OCI-LY7 (cell line): ENCODE measurements around the gene NIM1K. TPM values are rescaled to one million over a fixed set of nuclear protein-coding genes. Genes with fewer than 3 reads are reported as not detected.

Experiments used
- BruUV-seq: library from RNA; stranded (reverse); fragments of 400-500 nt; replicated peaks from 2 replicates; lab custom pipeline; 2021; lab: Mats Ljungman, UMichigan
- CTCF ChIA-PET: fragments of 300-600 bp; sonication (Branson Sonifier 250); formaldehyde crosslinking; loops from one replicate; lab custom pipeline; 2022; ENCODE audit warnings: antibody characterized with exemption; ENCODE audit not compliant: unreplicated experiment; lab: Charles Lee
- POLR2A ChIA-PET: fragments of 300-600 bp; sonication (Branson Sonifier 250); formaldehyde crosslinking; loops from one replicate; lab custom pipeline; 2022; ENCODE audit warnings: antibody characterized with exemption; lab: Charles Lee
- DNase-seq: peaks from one replicate; pipeline ENCODE4 v3.0.0-alpha.2; 2015; ENCODE audit warnings: low spot score
- H2AFZ ChIP-seq: fragments of 200-600 bp; sonication (generic), shearing (Covaris generic); 2 replicates; pipeline ENCODE4 v1.6.1; 2014; ENCODE audit warnings: mild to moderate bottlenecking, antibody characterized with exemption, low read length, moderate library complexity
- H3K27ac ChIP-seq: fragments of 200-600 bp; sonication (generic); 2 replicates; pipeline ENCODE4 v1.5.1; 2014; ENCODE audit warnings: mixed run types, low read depth, mild to moderate bottlenecking, moderate library complexity, low read length, inconsistent platforms; ENCODE audit not compliant: poor library complexity, severe bottlenecking
- H3K36me3 ChIP-seq: fragments of 200-600 bp; sonication (generic); 2 replicates; pipeline ENCODE4 v1.6.1; 2014; ENCODE audit warnings: mild to moderate bottlenecking, antibody characterized with exemption, low read length, moderate library complexity, mixed read lengths; ENCODE audit not compliant: insufficient read depth
- H3K4me1 ChIP-seq: fragments of 200-600 bp; sonication (generic); 2 replicates; pipeline ENCODE4 v1.5.1; 2014; ENCODE audit warnings: mild to moderate bottlenecking, low read length; ENCODE audit not compliant: insufficient read depth, poor library complexity, severe bottlenecking
- H3K4me2 ChIP-seq: fragments of 200-600 bp; sonication (generic); 2 replicates; pipeline ENCODE4 v1.6.1; 2014; ENCODE audit warnings: mild to moderate bottlenecking, low read length
- H3K4me3 ChIP-seq: fragments of 200-600 bp; sonication (generic); 2 replicates; pipeline ENCODE4 v1.5.1; 2014; ENCODE audit warnings: mild to moderate bottlenecking, low read depth, low read length; ENCODE audit not compliant: poor library complexity, severe bottlenecking
- H3K79me2 ChIP-seq: fragments of 200-600 bp; sonication (generic); 2 replicates; pipeline ENCODE4 v1.6.1; 2016; ENCODE audit warnings: low read depth, mild to moderate bottlenecking, low read length, moderate library complexity, mixed read lengths; ENCODE audit not compliant: insufficient read depth
- H3K9me2 ChIP-seq: fragments of 200-600 bp; sonication (generic); 2 replicates; pipeline ENCODE4 v1.6.1; 2016; ENCODE audit warnings: mild to moderate bottlenecking, low read length, mixed read lengths; ENCODE audit not compliant: insufficient read depth
- H3K9me3 ChIP-seq: fragments of 200-600 bp; sonication (generic); 2 replicates; pipeline ENCODE4 v1.6.1; 2014; ENCODE audit warnings: mild to moderate bottlenecking, mixed run types, low read length, mixed read lengths
- H4K20me1 ChIP-seq: fragments of 200-600 bp; sonication (generic); 2 replicates; pipeline ENCODE4 v1.6.1; 2014; ENCODE audit warnings: mild to moderate bottlenecking, antibody characterized with exemption, low read length, moderate library complexity, mixed read lengths; ENCODE audit not compliant: insufficient read depth
- EZH2phosphoT487 ChIP-seq: fragments of 200-600 bp; sonication (generic); IDR thresholded peaks from 2 replicates; pipeline ENCODE4 v1.6.1; 2018; ENCODE audit warnings: low read depth, borderline replicate concordance, mild to moderate bottlenecking, mixed run types, antibody characterized with exemption, low read length, moderate library complexity, mixed read lengths
- intact Hi-C: fragments of 100-400 bp; cut with micrococcal nuclease; formaldehyde crosslinking; loops from one replicate; pipeline ENCODE4 v1.10.0; 2022; ENCODE audit not compliant: unreplicated experiment
- total RNA-seq, 2 experiments: library from RNA; depleted of rRNA in 1 of 2; stranded (reverse); fragments of >200 nt in 1 of 2; shearing (Covaris generic) in 1 of 2; gene quantifications; 2 replicates each; pipeline ENCODE4 v1.2.3, GENCODE V29; 2014 to 2022
- TF ChIP-seq, protein P1 (sequence below): fragments of 200-600 bp; sonication (generic); conservative IDR thresholded peaks from 2 replicates; pipeline ENCODE4 v1.5.1; 2014; ENCODE audit warnings: mild to moderate bottlenecking, antibody characterized with exemption, low read length, moderate library complexity, mixed read lengths

NIM1K gene
- total RNA-seq, 2 experiments from 2014 or later, result 0.41 to 0.68 TPM

DNA sequence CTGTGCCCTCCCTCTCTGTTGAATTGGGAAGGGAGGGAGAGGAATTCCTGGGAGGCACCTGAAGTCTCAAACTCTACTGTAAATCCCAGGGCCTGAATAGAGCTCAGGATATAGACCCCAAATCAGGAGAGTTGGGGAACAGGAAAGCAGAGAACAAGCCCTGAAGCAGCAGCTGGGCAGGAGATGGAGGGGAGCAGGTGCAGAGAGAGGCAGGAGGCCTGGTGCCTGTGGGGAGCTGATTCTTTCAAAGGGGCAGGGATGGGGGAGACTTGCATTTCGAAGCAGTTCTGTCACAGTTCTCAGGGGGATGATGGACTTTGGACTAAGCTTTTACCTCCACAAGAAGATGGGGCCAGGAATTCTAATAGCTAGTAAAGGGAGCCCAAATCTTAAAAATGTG is 50.2 kb downstream of the NIM1K start:
- no peaks in the 10 kb centered on the region for H3K9me3 ChIP-seq
- POLR2A ChIA-PET, result interaction anchor here (0.8 kb wide), 1 partner anchor 8 kb away, joined by 3 read pairs; no protein-coding TSS in a partner anchor
- CTCF ChIA-PET, result no interaction called here
- H3K4me2 ChIP-seq, result no peak overlapping the region
- no peak overlapping the region for H3K4me3 ChIP-seq
- DNase-seq, result no peak
- intact Hi-C loops, result no loop called here
- no peaks in the 10 kb centered on the region for H3K36me3 ChIP-seq
- BruUV-seq, result no TSS peak
- no peaks in the 10 kb centered on the region for H4K20me1 ChIP-seq
- H3K9me2 ChIP-seq, result no peaks in the 10 kb centered on the region
- no peak overlapping the region for H3K27ac ChIP-seq
- no peaks in the 10 kb centered on the region for H3K79me2 ChIP-seq
- TF ChIP-seq, protein P1, sequence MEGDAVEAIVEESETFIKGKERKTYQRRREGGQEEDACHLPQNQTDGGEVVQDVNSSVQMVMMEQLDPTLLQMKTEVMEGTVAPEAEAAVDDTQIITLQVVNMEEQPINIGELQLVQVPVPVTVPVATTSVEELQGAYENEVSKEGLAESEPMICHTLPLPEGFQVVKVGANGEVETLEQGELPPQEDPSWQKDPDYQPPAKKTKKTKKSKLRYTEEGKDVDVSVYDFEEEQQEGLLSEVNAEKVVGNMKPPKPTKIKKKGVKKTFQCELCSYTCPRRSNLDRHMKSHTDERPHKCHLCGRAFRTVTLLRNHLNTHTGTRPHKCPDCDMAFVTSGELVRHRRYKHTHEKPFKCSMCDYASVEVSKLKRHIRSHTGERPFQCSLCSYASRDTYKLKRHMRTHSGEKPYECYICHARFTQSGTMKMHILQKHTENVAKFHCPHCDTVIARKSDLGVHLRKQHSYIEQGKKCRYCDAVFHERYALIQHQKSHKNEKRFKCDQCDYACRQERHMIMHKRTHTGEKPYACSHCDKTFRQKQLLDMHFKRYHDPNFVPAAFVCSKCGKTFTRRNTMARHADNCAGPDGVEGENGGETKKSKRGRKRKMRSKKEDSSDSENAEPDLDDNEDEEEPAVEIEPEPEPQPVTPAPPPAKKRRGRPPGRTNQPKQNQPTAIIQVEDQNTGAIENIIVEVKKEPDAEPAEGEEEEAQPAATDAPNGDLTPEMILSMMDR, result no peak
- TF ChIP-seq EZH2phosphoT487, result no peak
- H2AFZ ChIP-seq, result no peak overlapping the region
- H3K4me1 ChIP-seq, result no peaks in the 10 kb centered on the region

DNA sequence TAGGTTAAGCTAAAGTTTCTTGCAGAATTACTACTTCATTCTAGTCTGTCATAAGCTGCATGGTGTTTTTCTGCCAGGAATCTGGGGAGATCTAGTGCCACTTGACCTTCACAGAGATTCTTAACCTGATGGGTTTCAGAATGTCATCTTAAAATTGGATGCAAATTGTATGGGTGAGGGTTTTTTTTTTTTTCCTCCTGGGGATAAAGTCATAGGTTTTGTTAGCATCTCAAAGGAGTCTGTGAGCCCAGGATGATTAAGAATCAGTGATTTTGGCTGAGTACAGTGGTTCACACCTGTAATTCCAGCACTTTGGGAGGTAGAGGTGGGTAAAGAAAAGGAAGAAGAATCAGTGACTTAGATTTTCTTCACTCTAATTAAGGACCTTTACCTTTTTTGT is 51.2 kb downstream of the NIM1K start:
- POLR2A ChIA-PET, result interaction anchor here (0.6 kb wide), 1 partner anchor 16 kb away, joined by 3 read pairs; no protein-coding TSS in a partner anchor
- intact Hi-C loops, result no loop called here

More for the DNA sequence above, 51.2 kb downstream of the NIM1K start:
- no peak overlapping the region for H3K4me2 ChIP-seq
- no peak for DNase-seq
- no peaks in the 10 kb centered on the region for H4K20me1 ChIP-seq
- H3K79me2 ChIP-seq, result no peaks in the 10 kb centered on the region
- H2AFZ ChIP-seq, result no peak overlapping the region
- no peaks in the 10 kb centered on the region for H3K9me2 ChIP-seq
- H3K4me1 ChIP-seq, result no peaks in the 10 kb centered on the region
- CTCF ChIA-PET, result no interaction called here
- H3K27ac ChIP-seq, result no peak overlapping the region
- no peak overlapping the region for H3K4me3 ChIP-seq
- BruUV-seq, result no TSS peak
- TF ChIP-seq, protein P1, result no peak
- TF ChIP-seq EZH2phosphoT487, result no peak
- no peaks in the 10 kb centered on the region for H3K36me3 ChIP-seq
- no peaks in the 10 kb centered on the region for H3K9me3 ChIP-seq
